NCI-H128 (cell line): ENCODE data around the gene CHRNB4.
"Not testable (repeated sequence)": the region's sequence is repeated elsewhere in the genome, so short reads cannot be mapped to it uniquely, and the experiment has no call there.

Experiments used
- DNase-seq: peaks from one replicate; lab custom pipeline; 2025; ENCODE audit not compliant: unreplicated experiment; lab: John Stamatoyannopoulos, UW

The CHRNB4 gene, protein sequence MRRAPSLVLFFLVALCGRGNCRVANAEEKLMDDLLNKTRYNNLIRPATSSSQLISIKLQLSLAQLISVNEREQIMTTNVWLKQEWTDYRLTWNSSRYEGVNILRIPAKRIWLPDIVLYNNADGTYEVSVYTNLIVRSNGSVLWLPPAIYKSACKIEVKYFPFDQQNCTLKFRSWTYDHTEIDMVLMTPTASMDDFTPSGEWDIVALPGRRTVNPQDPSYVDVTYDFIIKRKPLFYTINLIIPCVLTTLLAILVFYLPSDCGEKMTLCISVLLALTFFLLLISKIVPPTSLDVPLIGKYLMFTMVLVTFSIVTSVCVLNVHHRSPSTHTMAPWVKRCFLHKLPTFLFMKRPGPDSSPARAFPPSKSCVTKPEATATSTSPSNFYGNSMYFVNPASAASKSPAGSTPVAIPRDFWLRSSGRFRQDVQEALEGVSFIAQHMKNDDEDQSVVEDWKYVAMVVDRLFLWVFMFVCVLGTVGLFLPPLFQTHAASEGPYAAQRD

GRCh38 chr15:78641102-78641748 lies at the start of gene CHRNB4:
CHRNB4 (minus strand) TSS chr15:78641210; CDS start chr15:78641133, 77 bp downstream.
- no peak for DNase-seq

DNA sequence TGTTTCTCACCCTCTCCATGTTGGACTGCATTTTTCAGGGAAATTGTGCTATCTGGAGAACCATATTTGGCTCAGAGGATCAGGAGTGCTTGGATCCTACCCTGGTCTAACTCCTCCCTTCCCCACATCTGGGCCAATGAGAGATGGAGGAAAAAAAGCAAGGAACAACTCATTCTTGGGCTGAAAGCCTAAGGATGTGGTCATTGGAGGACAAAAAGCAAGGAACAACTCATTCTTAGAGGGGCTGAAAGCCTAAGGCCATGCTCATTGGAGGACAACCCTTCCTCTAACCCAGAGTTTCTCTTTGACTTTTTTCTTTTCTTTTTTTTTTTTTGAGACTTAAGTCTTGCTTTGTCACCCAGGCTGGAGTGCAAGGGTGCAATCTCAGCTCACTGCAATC lies 48.6 kb upstream of the CHRNB4 start:
- no peak for DNase-seq

DNA sequence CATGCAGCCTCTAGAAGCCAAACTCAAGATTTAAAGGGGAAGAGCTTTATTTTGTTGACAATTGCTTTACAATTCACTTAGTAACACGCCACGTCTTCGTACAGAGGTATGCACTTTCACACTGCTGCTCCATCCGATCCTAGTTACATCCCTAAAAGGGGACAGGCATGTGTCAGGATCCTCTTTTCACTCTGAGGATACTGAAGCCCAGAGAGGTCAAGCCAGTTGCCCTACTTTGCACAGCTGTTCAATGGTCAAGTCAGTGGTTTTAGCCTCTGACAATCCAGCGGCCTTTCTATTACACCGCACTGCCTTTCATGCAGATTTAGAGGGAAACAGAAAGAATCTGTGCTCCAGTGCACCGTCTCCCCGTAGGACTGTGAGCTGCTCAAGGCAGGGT lies 44.9 kb upstream of the CHRNB4 start:
- DNase-seq: no peak

- no peak for DNase-seq
Measured at GRCh38 chr15:78685159-78685921, 44.3 kb upstream of the CHRNB4 start.

DNA sequence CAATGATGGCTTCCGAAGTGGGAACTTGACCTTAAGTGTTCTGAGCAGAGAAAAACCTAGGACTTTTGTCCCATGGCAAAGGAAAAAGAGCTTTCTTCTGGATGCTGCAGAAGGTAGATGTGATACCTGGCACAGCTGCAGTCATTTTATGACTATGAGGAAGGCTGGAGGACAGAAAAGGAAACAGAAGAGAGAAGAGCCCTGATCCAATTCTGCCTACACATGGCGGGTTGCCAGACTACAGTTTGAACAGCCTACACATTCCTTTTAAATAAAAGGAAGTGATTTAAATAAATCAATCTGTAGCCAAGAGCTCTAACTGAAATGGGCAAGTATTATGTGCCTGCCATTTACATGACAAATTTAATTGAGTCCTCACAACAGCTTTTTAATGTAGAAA lies 43.6 kb upstream of the CHRNB4 start:
- no peak for DNase-seq

DNA sequence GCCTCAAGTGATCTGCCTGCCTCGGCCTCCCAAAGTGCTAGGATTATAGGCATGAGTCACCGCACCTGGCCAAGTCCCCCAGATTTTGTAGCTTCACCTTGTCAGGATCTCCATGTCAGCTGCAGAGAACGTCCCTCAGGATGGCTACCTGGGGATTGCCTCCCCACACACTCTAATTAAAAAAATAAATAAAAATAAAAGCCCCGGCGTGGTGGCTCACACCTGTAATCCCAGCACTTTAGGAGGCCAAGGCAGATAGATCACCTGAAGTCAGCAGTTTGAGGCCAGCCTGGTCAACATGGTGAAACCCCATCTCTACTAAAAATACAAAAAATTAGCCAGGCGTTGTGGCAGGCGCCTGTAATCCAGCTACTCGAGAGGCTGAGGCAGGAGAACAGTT lies 42.6 kb upstream of the CHRNB4 start:
- not testable (repeated sequence) for DNase-seq

DNA sequence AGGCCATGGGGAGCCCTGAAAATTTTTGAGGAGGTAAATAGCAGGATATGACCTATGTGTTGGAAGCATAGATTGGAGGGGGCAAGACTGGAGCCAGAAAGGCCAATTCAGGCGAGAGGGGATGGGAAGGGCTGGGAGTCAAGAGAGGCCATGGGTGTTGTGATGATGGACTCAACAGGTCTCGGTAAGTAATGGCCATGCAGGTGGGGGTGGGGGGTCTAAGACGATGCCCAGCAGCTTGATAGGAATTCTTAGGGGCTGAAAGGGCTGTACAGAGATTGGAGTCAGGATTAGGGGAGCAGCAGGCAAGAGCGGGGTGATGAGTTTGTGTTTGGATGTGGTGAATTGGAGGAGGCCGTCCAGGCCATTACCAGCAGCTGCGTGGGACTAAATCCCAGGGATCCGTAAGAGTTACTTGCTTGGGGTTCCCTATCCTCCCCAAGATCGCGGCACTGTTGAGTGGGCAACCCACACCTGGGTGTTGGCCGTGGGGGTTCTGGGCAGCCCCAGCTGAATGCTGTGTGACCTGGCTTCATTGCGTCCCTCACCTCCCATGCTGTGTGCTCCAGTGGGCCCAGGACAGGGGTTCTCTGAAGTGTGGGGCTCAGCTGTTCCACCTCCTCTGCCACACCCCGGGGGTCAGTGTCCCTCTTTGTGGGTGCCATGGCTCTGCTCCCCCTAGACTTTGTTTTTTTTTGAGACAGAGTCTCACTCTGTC lies 41.8 kb upstream of the CHRNB4 start:
- no peak for DNase-seq

DNA sequence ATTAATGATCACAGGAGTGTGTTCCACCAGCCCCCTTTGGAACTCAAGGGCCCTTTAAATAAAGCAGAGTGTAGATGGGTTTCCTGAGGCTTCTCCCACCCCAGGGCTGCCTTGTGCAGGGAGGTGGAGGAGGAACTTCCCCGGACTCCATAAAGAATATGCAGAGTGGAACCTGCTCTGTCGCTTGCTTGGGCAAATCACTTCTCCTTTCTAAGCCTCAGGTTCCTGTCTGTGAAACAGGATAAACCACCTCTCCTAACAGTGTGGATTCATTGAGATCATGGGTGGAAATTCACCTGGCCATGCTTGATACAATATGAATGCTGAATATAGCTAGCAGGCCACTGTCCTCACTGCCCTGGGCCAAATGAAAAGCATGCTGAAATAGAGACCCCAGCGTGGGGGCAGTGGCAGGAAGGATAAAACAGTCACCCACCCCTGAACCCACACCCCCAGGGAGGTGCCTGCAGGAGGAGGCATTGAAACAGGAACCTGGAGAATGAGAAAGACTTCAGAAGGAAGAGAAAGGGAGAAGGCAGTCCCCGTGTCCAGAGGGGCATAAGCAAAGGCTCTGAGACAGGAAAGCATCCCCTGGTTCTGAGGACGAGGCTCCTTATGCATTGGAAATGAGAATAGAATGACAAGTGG lies 41.1 kb upstream of the CHRNB4 start:
- DNase-seq: no peak

GRCh38 chr15:78681281-78682003 lies 40.4 kb upstream of the CHRNB4 start:
- no peak for DNase-seq

- no peak for DNase-seq
Measured at GRCh38 chr15:78680431-78681075, 39.5 kb upstream of the CHRNB4 start.

GRCh38 chr15:78679089-78679511 lies 38.1 kb upstream of the CHRNB4 start:
- no peak for DNase-seq

DNA sequence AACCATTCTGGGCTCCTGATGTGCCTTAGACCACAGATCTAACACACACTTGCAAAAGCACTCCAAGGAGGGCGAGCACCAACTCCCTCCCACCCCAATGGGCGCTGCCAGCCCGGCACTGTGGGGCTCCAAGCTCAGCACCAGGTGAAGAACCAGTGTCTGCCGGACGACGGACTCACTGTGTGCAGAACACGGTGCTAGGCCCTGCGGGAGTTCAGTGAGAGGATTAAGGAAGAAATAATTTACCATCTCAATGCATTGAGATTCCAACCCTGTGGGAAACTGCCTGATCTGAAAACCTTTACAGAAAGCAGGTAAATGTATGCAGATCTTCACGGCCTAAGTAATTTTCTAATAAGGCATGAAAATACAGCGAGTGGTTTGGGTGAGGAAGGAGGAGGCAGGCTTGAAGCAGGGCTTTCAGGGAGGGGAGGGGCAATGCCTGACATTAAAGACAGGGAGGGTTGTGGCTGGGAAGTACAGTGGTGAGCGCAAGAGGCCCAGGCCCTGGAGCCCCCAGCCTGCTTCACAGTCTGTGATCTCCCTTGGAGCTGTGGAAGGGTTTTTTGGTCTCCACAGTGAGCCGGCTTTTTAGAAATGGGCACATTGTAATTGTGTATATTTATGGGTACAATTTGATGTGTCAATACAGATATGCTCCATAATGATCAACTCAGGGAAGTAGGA lies 35.6 kb upstream of the CHRNB4 start:
- DNase-seq: no peak

GRCh38 chr15:78675617-78676360 lies 34.8 kb upstream of the CHRNB4 start:
- DNase-seq: no peak

DNA sequence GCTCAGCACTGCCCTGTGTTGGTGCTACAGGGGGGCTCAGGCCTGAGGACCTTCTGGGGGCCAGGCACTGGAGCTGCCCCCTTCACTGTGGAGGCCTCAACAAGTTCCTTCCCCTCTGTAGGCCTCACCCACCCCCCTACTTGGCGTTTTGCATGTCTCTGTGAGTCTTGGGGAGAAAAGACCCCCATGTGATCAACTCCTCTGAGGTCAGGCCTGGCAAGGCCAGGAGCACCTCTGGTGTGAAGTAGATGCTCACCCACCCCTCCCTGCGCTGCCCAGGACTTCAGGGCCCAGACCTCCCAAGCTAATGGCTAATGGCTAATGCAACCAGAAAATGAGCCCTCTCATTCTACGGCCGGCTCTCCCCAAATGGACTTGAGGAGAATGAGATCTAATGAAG lies 34.2 kb upstream of the CHRNB4 start:
- DNase-seq: no peak

DNA sequence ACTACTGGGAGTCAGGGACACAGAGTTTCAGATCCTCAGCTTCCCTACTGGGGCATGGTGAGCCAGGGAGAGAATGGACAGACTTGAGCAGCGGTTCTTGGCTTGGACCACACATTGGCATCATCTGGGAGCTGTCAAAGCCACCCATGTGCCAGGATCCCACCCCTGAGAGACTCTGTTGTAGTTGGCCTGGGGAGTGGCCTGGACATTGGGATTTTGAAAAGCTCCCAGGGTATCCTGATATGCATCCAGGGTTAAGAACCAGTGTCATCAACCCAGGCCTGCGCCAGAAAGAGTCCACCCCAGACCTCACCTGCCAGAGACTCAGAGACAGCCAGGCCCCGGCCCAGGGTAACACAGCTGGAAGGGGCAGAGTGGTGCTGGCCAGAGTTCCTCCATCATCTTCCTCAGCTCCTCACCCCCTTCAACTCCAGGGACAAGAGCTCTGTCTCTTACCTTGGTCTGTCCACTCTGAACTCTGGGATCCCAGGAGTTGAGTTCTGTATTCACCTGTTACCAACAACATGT lies 33.0 kb upstream of the CHRNB4 start:
- DNase-seq: no peak

GRCh38 chr15:78673476-78673875 lies 32.5 kb upstream of the CHRNB4 start:
- no peak for DNase-seq

- DNase-seq: no peak
Measured at GRCh38 chr15:78672285-78673014, 31.4 kb upstream of the CHRNB4 start.
